Superior temporal gyrus (tissue), 1 donor: ENCODE data around the gene HIKESHI.
"Not testable (repeated sequence)": the region's sequence is repeated elsewhere in the genome, so short reads cannot be mapped to it uniquely, and the experiment has no call there.

Source experiments
- DNase-seq: peaks from one replicate; pipeline ENCODE4 v3.0.0-alpha.2; 2016; ENCODE audit errors: extremely low spot score

Gene HIKESHI

GRCh38 chr11:86292912-86293616 is 9.0 kb upstream of the HIKESHI start:
- no peak for DNase-seq

GRCh38 chr11:86294026-86294425 is 8.0 kb upstream of the HIKESHI start:
- no peak for DNase-seq

- no peak for DNase-seq
Observed at GRCh38 chr11:86301742-86302091, 323 bp upstream of the HIKESHI start.

GRCh38 chr11:86303257-86303656 is 1.2 kb downstream of the HIKESHI start:
- no peak for DNase-seq

- DNase-seq: not testable (repeated sequence)
Observed at GRCh38 chr11:86308710-86309109, 6.7 kb downstream of the HIKESHI start.

GRCh38 chr11:86313793-86314192 is 11.8 kb downstream of the HIKESHI start:
- no peak for DNase-seq

- no peak for DNase-seq
Observed at GRCh38 chr11:86314636-86315035, 12.6 kb downstream of the HIKESHI start.

- no peak for DNase-seq
Observed at GRCh38 chr11:86335131-86335767, 33.2 kb downstream of the HIKESHI start.

- DNase-seq: no peak
Observed at GRCh38 chr11:86337227-86337626, 35.2 kb downstream of the HIKESHI start.

GRCh38 chr11:86341382-86341781 is 39.3 kb downstream of the HIKESHI start:
- DNase-seq: no peak

- no peak for DNase-seq
Observed at GRCh38 chr11:86346513-86346912, 44.5 kb downstream of the HIKESHI start.

- no peak for DNase-seq
Observed at GRCh38 chr11:86355256-86355655, 53.2 kb downstream of the HIKESHI start.

- DNase-seq: not testable (repeated sequence)
Observed at GRCh38 chr11:86357412-86357811, 55.4 kb downstream of the HIKESHI start.

GRCh38 chr11:86358720-86359119 is 56.7 kb downstream of the HIKESHI start:
- no peak for DNase-seq

GRCh38 chr11:86360775-86361395 is 58.8 kb downstream of the HIKESHI start:
- peak; percentile 49 for DNase-seq

- no peak for DNase-seq
Observed at GRCh38 chr11:86363424-86363823, 61.4 kb downstream of the HIKESHI start.

- no peak for DNase-seq
Observed at GRCh38 chr11:86365546-86365945, 63.5 kb downstream of the HIKESHI start.

GRCh38 chr11:86369668-86370067 is 67.6 kb downstream of the HIKESHI start:
- no peak for DNase-seq

GRCh38 chr11:86370171-86370570 is 68.1 kb downstream of the HIKESHI start:
- no peak for DNase-seq

- no peak for DNase-seq
Observed at GRCh38 chr11:86370922-86371594, 69.0 kb downstream of the HIKESHI start.

GRCh38 chr11:86372041-86372440 is 70.0 kb downstream of the HIKESHI start:
- no peak for DNase-seq

GRCh38 chr11:86372586-86372985 is 70.5 kb downstream of the HIKESHI start:
- DNase-seq: no peak

- no peak for DNase-seq
Observed at GRCh38 chr11:86374069-86374468, 72.0 kb downstream of the HIKESHI start.
